Measurements from ENCODE around the gene GMCL1. TPM values are rescaled to one million over a fixed set of nuclear protein-coding genes. Genes with fewer than 3 reads are reported as not detected.

GMCL1 gene
- total RNA-seq, 4 donors from 2014 or later: 11.9 to 15.6 (median 13.4) TPM

- Histone ChIP-seq H3K27ac (no peak overlapping the region), H3K36me3 (peaks cover 0 to 100% (median 11%) of the 10 kb centered on the region in 3 donors), H3K9me3 (no peaks in the 10 kb centered on the region), H3K4me3 (no peak overlapping the region), H3K27me3 (no peaks in the 10 kb centered on the region), H3K4me1 (no peaks in the 10 kb centered on the region)
- DNase-seq: no peak
- TF ChIP-seq, protein P1, sequence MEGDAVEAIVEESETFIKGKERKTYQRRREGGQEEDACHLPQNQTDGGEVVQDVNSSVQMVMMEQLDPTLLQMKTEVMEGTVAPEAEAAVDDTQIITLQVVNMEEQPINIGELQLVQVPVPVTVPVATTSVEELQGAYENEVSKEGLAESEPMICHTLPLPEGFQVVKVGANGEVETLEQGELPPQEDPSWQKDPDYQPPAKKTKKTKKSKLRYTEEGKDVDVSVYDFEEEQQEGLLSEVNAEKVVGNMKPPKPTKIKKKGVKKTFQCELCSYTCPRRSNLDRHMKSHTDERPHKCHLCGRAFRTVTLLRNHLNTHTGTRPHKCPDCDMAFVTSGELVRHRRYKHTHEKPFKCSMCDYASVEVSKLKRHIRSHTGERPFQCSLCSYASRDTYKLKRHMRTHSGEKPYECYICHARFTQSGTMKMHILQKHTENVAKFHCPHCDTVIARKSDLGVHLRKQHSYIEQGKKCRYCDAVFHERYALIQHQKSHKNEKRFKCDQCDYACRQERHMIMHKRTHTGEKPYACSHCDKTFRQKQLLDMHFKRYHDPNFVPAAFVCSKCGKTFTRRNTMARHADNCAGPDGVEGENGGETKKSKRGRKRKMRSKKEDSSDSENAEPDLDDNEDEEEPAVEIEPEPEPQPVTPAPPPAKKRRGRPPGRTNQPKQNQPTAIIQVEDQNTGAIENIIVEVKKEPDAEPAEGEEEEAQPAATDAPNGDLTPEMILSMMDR (IDR thresholded peaks at IDR 0.05): no peak
- no peak for TF ChIP-seq POLR2A (IDR thresholded peaks at IDR 0.05)
- 85 to 93% methylated on average over 5 to 7 of the region's 7 CpGs for WGBS, 2 donors
- intact Hi-C loops (cut with DNase I): no loop called here
Measured at GRCh38 chr2:69848186-69848790, 18.8 kb downstream of the GMCL1 start.

DNA sequence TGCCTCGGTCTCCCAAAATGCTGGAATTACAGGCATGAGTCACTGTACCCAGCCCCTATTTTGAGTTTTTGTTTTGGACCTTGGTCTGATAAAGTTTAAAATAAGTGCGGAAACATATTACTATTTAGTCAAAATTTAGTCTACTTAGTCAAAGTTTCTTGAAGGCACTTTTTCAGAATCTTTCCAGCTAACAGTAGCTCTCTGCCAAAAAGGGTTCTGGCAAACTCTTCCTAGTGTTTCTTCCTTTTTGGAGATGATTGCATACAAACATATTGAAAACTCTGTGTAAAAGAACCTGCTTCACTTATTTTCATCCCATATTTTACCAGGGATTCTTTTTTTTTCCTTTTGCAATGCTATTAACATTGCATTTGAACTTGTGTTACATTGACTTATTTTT is 28.8 kb downstream of the GMCL1 start:
- DNase-seq: no peak
- TF ChIP-seq, protein P1 (IDR thresholded peaks at IDR 0.05): no peak
- TF ChIP-seq POLR2A (IDR thresholded peaks at IDR 0.05): no peak
- no peaks in the 10 kb centered on the region for H3K27me3 ChIP-seq
- H3K27ac ChIP-seq: no peak overlapping the region
- no peak overlapping the region for H3K4me3 ChIP-seq
- H3K4me1 ChIP-seq: no peaks in the 10 kb centered on the region
- H3K9me3 ChIP-seq: no peaks in the 10 kb centered on the region
- peaks cover 0 to 44% (median 0%) of the 10 kb centered on the region in 3 donors for H3K36me3 ChIP-seq
- intact Hi-C loops (cut with DNase I): no loop called here
- WGBS, 2 donors: 96 to 100% methylated on average over 2 of the region's 2 CpGs

- Histone ChIP-seq H3K36me3 (peaks cover 0 to 73% (median 15%) of the 10 kb centered on the region in 3 donors), H3K27me3 (no peaks in the 10 kb centered on the region), H3K9me3 (no peaks in the 10 kb centered on the region), H3K4me3 (no peak overlapping the region), H3K27ac (no peak overlapping the region), H3K4me1 (no peaks in the 10 kb centered on the region)
- intact Hi-C loops (cut with DNase I): no loop called here
- no peak for DNase-seq
- 87 to 94% methylated on average over 1 of the region's 1 CpG for WGBS, 2 donors
- TF ChIP-seq, protein P1 (IDR thresholded peaks at IDR 0.05): no peak
- no peak for TF ChIP-seq POLR2A (IDR thresholded peaks at IDR 0.05)
Measured at GRCh38 chr2:69863298-69863697, 33.8 kb downstream of the GMCL1 start.

GRCh38 chr2:69888451-69888850 is 59.0 kb downstream of the GMCL1 start:
- H3K4me3 ChIP-seq: no peak overlapping the region
- intact Hi-C loops (cut with DNase I): no loop called here
- no peaks in the 10 kb centered on the region for H3K27me3 ChIP-seq
- H3K27ac ChIP-seq: no peak overlapping the region
- H3K4me1 ChIP-seq: peaks cover 0 to 5% (median 0%) of the 10 kb centered on the region in 3 donors
- no peak for DNase-seq
- H3K9me3 ChIP-seq: no peaks in the 10 kb centered on the region
- WGBS, 2 donors: 97% methylated on average over 4 of the region's 4 CpGs
- TF ChIP-seq POLR2A (IDR thresholded peaks at IDR 0.05): no peak
- TF ChIP-seq, protein P1 (IDR thresholded peaks at IDR 0.05): no peak
- H3K36me3 ChIP-seq: no peaks in the 10 kb centered on the region

DNA sequence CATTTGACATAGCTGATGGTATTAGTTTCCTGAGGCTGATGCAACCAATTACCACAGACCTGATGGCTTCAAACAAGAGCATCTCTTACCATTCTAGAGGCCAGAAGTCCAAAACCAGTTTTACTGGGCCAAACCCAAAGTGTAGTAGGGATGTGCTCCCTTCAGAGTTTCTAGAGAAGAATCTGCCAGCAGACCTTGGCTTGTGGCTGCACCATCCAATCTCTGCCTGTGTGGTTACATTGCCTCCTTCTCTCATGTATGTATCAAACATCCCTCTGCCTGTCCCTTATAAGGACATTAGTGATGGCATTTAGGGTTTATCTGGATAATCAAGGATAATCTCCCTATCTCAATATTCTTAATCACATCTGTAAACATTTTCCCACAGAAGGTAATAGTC is 59.8 kb downstream of the GMCL1 start:
- peaks cover 0 to 8% (median 0%) of the 10 kb centered on the region in 3 donors for H3K4me1 ChIP-seq
- H3K9me3 ChIP-seq: no peaks in the 10 kb centered on the region
- no peak overlapping the region for H3K4me3 ChIP-seq
- no peak for TF ChIP-seq POLR2A (IDR thresholded peaks at IDR 0.05)
- TF ChIP-seq, protein P1 (IDR thresholded peaks at IDR 0.05): no peak
- H3K36me3 ChIP-seq: no peaks in the 10 kb centered on the region
- no peak for DNase-seq
- H3K27me3 ChIP-seq: no peaks in the 10 kb centered on the region
- no peak overlapping the region for H3K27ac ChIP-seq
- intact Hi-C loops (cut with DNase I): no loop called here
